HT-29 (cell line): ENCODE data around the gene SIGLEC7. TPM values are rescaled to one million over a fixed set of nuclear protein-coding genes. Genes with fewer than 3 reads are reported as not detected.

ENCODE experiments used
- total RNA-seq: library from RNA; depleted of rRNA; stranded (reverse); fragments of >200 nt; shearing (Covaris generic); gene quantifications from 2 replicates; pipeline ENCODE4 v1.2.3, GENCODE V29; 2014; rRNA removed

Gene SIGLEC7
- total RNA-seq, 1 experiment from 2014 or later: not detected

Other genes starting within 250 kb of the SIGLEC7 start
- 0.38 TPM in 1 of 2 replicates, not detected in the other for gene KLK4, start 230.9 kb upstream of the SIGLEC7 start, total RNA-seq
- 0.08 and 0.13 TPM in 2 replicates for gene KLK5, start 189.3 kb upstream of the SIGLEC7 start, total RNA-seq
- gene KLK6, start 172.7 kb upstream of the SIGLEC7 start, total RNA-seq: 352 and 367 TPM in 2 replicates
- 0.13 and 0.31 TPM in 2 replicates for gene KLK7, start 158.4 kb upstream of the SIGLEC7 start, total RNA-seq
- 4.2 and 8.7 TPM in 2 replicates for gene KLK8, start 140.7 kb upstream of the SIGLEC7 start, total RNA-seq
- 154 and 171 TPM in 2 replicates for gene KLK10, start 122.6 kb upstream of the SIGLEC7 start, total RNA-seq
- 128 and 138 TPM in 2 replicates for gene KLK11, start 115.7 kb upstream of the SIGLEC7 start, total RNA-seq
- gene KLK12, start 107.3 kb upstream of the SIGLEC7 start, total RNA-seq: 7.3 and 9.1 TPM in 2 replicates
- not detected in 2 replicates for gene KLK13, start 77.2 kb upstream of the SIGLEC7 start, total RNA-seq
- gene KLK14, start 59.4 kb upstream of the SIGLEC7 start, total RNA-seq: not detected in 2 replicates
- gene CTU1, start 33.9 kb upstream of the SIGLEC7 start, total RNA-seq: 44.5 and 46.9 TPM in 2 replicates
- not detected in 2 replicates for gene SIGLEC9, start 17.4 kb upstream of the SIGLEC7 start, total RNA-seq
- gene CD33, start 82.8 kb downstream of the SIGLEC7 start, total RNA-seq: not detected in 2 replicates
- not detected in 2 replicates for gene SIGLECL1, start 108.8 kb downstream of the SIGLEC7 start, total RNA-seq
- not detected in 2 replicates for gene IGLON5, start 169.3 kb downstream of the SIGLEC7 start, total RNA-seq
- 35.1 and 42.6 TPM in 2 replicates for gene VSIG10L, start 199.8 kb downstream of the SIGLEC7 start, total RNA-seq
- gene ETFB, start 224.1 kb downstream of the SIGLEC7 start, total RNA-seq: 375 and 384 TPM in 2 replicates
- gene CLDND2, start 226.7 kb downstream of the SIGLEC7 start, total RNA-seq: 0.81 and 1.8 TPM in 2 replicates
- not detected in 2 replicates for gene NKG7, start 230.4 kb downstream of the SIGLEC7 start, total RNA-seq
- not detected in 2 replicates for gene LIM2, start 245.7 kb downstream of the SIGLEC7 start, total RNA-seq
- not detected in 2 replicates for gene C19orf84, start 248.3 kb downstream of the SIGLEC7 start, total RNA-seq